ENCODE data around the gene PRKCI. TPM values are rescaled to one million over a fixed set of nuclear protein-coding genes. Genes with fewer than 3 reads are reported as not detected.
"Not testable (repeated sequence)": the region's sequence is repeated elsewhere in the genome, so short reads cannot be mapped to it uniquely, and the experiment has no call there.

PRKCI gene
- total RNA-seq, 2 donors from 2014 or later = 19.8 to 25.5 TPM

DNA sequence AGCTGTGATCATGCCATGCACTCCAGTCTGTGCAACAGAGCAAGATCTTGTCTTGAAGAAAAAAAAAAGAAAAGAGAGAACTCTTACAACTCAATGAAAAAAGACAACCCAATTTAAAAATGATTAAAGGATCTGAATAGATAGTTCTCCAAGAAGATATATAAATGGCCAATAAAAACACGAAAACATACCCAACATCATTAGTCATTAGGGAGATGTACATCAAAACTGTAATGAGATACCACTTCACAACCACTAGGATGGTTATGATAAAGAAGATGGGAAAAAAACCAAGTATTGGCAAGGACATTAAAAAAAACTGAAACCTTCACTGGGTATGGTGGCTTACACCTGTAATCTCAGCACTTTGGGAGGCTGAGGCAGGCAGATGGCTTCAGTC, 2.4 kb upstream of the PRKCI start:
- DNase-seq (ENCODE audit: low spot score) = no peak
- intact Hi-C loops (cut with DNase I) = no loop called here

DNA sequence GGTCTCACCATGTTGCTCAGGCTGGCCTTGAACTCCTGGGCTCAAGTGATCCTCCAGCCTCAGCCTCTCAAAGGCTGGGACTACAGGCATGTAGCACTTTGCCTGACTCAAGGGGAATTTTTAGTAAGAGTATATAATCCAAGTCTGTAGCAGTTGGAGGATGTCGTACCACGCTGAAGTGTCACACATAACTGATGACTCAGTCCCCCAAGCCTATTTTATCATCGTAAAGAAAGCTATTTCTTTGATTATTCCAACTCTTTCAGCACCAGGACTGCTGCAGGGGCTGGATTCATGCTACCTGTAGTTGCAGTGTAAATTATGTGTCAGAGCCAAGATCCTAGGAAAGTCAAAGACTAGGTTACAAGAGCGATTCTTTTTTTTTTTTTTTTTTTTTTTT, 1.4 kb upstream of the PRKCI start:
- DNase-seq (ENCODE audit: low spot score) = no peak
- intact Hi-C loops (cut with DNase I) = no loop called here

DNA sequence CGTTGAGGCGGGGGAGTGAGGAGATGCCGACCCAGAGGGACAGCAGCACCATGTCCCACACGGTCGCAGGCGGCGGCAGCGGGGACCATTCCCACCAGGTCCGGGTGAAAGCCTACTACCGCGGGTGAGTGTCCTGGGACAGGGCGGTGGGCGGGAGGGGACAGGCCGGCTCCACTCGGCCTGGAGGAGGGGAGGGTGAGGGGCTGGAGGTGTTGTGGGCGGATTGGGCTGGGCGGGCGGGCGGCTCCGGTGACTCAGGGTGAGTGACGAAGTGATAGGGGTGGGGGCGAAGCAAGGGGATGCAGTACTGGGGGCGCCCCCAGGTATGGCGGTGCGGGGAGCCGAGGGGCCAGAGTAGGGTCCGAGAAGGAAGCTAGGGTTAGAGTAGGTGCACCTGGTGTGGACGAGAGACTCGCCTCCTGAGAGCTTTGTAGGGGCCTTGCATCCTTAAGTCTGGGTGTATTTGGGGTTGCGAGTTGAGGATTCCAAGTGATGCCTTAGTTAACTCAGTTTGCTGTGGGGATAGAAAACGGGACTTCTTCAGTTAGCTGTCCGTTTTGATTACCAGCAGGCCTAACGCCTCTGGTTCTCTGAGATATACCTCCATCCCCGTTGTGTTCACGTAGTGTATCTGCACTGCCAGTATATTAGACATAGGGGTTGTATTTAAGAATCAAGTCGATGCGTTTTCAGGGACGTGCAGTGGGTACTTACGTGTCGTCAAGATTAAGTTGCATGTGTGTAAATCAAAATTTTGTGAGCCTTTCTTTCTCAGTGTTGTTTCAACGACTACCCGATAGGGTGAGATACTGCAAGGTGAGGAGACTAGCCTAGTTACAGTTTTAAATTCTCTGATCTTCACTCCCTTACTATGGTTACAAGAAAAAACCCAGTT, 670 bp downstream of the PRKCI start:
- intact Hi-C loops (cut with DNase I) = no loop called here
- DNase-seq (ENCODE audit: low spot score) = no peak

DNA sequence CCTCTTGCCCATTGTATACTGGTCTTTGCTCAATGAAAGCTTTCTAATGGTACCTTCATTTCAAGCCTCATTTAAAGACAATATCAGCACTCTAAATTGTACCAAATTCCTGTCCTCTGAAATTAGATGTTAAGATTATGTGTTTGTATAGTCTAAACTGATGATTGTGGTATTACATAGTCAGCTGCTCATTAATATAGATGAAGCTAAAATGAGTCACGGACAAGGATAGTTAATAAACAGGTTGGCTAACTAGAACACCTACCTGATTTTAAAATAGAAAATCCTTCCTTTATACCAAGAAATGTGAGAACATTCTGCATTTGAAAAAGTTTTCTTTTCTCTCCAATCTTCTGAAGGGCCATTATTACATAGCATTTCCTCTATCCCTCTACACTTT, 2.9 kb downstream of the PRKCI start:
- no peak for DNase-seq (ENCODE audit: low spot score)
- intact Hi-C loops (cut with DNase I) = loop anchor here in 1 of 2 donors (5.0 kb wide), 1 partner anchor 1617 kb away; the partner anchor contains the start of gene TMEM212

DNA sequence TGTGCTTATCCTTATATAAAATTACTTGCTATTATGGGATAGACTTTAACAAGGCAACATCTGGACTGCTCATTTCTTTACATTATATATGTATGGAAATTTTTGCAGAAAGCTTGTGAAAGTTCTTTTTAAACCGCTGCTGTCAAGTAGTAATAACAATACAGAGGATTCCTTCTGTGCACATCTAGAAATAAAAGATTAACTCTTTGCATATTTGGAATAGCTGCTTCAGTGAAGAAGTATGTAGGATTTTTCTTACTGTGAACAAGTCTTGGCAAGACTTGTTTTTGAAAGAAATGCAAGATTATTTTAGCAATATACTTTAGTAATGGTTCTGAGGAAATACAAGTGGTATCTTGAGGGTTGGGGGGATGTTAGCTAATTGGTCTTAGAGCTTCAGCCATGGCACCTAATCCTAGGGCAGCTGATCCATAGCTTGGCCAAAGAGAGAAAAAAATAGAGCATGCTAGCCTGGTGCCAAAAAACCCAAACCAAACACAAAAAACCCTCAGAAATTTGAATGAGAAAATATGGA, 4.3 kb downstream of the PRKCI start:
- intact Hi-C loops (cut with DNase I) = loop anchor here in 1 of 2 donors (5.0 kb wide), 1 partner anchor 1616 kb away; the partner anchor contains the start of gene TMEM212

DNA sequence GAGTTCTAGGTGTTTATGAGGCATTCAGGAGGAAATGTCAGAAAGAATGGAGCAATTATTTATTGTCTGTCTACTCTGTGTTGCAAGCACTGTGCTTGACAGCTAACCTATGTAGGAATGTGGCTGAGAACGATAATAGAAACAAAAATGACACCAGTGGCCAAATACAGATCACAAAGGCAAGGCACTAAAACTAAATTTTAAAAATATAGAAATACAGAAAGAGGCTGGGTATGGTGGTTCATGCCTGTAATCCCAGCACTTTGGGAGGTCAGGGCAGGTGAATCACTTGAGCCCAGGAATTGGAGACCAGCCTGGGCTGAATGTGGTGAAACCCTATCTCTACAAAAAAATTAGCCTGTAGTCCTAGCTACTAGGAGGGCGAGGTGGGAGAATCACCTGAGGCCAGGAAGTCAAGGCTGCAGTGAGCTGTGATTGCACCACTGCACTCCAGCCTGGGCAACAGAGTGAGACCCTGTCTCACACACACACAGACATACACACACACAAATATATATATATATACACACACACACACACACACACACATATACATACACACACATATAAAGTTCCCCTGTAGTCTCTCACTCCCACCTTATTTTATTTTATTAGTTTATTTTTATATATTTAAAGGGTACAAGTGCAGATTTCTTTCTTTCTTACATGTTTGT, 6.0 kb downstream of the PRKCI start:
- DNase-seq (ENCODE audit: low spot score) = no peak
- intact Hi-C loops (cut with DNase I) = loop anchor here in 1 of 2 donors (5.0 kb wide), 1 partner anchor 1614 kb away; the partner anchor contains the start of gene TMEM212

More for the DNA sequence above, 4.3 kb downstream of the PRKCI start:
- no peak for DNase-seq (ENCODE audit: low spot score)

DNA sequence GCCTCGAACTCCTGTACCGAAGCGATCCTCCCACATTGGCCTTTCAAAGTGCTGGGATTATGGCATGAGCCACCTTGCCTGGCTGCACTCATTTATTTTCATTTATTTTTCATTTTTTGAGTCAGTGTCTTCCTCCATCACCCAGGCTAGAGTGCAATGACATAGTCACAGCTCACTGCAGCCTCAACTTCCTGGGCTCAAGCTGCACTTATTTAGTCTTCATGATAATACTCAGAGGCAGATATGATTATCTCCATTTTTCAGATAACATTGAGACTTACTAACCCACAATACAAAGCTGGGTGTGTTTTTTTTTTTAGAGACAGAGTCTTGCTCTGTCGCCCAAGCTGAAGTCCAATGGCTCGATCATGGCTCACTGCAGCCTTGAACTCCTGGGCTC, 10.0 kb downstream of the PRKCI start:
- intact Hi-C loops (cut with DNase I) = no loop called here
- DNase-seq (ENCODE audit: low spot score) = no peak

DNA sequence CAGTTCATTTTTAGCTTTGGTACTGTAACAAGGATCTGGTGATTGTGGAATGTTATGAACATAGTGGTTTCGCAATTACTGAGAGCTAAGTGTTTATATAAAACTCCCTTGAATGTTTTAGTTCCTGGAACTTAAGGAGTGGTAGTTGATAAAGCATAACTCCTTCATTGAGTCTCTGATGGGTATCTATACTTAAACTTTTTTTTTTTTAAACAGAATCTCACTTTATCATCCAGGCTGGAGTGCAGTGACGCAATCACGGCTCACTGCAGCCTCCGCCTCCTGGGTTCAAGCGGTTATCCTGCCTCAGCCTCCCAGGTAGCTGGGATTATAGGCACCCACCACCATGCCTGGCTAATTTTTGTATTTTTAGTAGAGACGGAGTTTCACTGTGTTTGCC, 11.3 kb downstream of the PRKCI start:
- no peak for DNase-seq (ENCODE audit: low spot score)
- intact Hi-C loops (cut with DNase I) = no loop called here

DNA sequence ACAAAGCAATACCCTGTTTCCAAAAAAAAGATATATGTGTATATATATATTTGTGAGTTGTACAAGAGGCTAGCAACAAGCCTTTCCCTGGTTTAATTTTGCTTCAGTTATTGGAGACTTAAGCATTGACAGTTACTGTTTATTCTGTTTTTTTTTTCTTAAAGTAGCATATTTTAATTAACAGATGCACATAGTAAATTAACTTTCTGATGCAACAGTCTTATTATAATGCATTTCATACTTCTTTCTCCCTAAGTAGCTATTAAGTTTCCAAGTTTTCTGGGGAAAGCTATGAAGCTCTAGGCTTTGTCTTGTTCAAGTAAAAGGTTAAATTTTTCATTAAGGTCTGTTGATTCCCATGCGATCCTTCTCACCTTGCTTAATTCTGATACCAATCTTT, 17.9 kb downstream of the PRKCI start:
- no peak for DNase-seq (ENCODE audit: low spot score)

DNA sequence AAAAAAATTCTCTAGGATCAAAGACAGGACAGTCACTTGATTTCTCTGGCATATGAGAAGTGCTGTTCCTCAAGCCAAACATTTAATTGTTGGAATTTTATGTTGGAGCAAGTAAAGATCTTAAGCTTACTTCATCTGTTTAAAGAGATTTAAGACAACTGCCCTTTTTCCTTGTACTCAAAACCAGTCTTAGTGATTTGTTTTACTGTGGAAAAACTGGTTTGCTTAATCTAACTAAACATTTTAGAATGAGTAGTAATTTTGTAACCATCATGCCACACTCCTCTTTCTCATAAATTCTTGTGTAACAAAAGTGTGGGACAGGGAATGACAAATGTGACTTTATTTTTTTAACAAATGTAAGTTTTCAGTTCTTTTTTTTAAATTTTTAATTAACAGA, 18.4 kb downstream of the PRKCI start:
- intact Hi-C loops (cut with DNase I) = no loop called here
- no peak for DNase-seq (ENCODE audit: low spot score)

More for the DNA sequence above, 17.9 kb downstream of the PRKCI start:
- intact Hi-C loops (cut with DNase I) = no loop called here

DNA sequence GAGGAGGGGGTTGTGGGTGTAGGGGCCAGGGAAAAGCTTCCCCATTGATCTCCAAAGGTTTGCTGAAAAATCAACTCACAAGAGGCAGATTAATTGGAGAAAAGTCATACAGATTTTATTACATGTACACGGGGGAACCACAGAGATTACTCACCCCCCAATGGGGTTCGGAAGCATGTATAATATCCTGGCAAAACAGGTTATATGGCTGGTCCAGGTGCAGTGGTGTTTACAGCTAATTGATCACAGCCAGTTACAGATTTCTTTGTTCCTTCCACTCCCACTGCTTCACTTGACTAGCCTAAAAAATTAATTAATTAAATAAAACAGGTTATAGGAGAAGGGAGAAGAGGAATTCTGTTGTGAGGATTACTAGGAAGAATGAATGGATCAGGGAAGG, 22.4 kb downstream of the PRKCI start:
- intact Hi-C loops (cut with DNase I) = no loop called here
- no peak for DNase-seq (ENCODE audit: low spot score)

DNA sequence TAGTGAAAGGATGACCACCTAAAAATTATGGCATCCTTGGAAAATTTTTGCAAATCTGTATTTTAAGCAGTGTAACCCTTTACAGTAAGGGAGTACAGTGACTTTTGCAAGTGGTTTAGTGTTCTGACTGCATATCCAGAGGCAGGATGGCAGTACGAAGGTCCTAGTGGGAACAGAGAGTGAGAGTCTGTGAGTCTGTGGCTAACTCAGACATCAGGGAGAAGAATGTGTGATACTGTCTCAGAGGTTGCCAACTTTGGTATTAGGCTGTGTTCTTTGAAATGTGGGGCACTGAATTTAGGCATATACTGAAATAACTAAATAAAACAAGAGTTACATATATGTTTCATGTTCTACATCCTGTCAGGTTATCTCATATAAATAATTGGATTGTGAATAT, 25.7 kb downstream of the PRKCI start:
- no peak for DNase-seq (ENCODE audit: low spot score)
- intact Hi-C loops (cut with DNase I) = no loop called here

DNA sequence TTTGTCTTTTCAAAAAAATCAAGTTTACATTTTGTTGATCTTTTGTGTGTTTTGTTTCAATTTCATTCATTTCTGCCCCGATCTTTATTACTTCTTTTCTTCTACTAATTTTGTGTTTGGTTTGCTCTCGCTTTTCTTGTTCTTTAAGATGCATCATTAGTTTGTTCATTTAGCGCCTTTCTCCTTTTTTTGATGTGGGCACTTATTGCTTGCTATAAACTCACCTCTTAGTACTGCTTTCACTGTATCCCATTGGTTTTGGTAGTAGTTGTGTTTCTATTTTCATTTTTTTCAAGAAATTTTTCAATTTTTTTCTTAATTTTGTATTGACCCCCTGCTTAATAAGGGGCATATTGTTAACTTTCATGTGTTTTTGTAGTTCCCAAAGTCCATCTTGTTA, 34.4 kb downstream of the PRKCI start:
- DNase-seq (ENCODE audit: low spot score) = no peak
- intact Hi-C loops (cut with DNase I) = no loop called here

DNA sequence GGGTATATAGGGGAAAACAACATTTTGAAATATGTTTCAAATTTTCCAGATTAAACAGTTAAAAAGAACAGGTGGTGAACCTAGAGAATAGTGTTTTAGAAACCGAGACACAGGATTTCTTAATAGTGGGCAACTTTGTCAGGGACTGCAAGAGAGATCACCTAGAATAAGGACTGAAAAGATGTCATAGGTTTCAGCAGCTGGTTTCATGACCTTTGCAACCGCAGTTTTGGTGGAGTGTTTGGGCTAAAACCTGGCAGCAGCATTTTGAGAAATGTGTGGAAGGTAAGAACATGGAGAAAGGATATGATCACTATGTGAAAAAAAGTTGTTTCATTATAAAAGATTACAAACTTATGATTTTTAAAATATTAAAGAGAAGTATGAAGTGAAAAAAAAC, 34.9 kb downstream of the PRKCI start:
- intact Hi-C loops (cut with DNase I) = no loop called here
- DNase-seq (ENCODE audit: low spot score) = no peak

DNA sequence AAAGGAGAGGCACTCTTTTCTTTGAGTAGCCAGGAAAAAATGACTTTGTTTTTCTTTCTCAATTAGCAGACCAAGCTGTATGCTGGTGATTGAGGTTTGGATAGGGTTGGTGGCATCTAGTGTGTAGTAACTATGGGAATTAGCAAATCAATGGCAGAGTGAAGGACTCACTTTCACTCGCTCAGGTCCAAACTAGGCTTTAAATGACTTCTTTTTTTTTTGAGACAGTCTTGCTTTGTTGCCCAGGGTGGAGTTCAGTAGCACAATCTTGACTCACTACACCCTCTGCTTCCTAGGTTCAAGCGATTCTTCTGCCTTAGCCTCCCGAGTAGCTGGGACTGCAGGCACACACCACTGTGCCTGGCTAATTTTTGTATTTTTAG, 35.9 kb downstream of the PRKCI start:
- DNase-seq (ENCODE audit: low spot score) = no peak
- intact Hi-C loops (cut with DNase I) = no loop called here

DNA sequence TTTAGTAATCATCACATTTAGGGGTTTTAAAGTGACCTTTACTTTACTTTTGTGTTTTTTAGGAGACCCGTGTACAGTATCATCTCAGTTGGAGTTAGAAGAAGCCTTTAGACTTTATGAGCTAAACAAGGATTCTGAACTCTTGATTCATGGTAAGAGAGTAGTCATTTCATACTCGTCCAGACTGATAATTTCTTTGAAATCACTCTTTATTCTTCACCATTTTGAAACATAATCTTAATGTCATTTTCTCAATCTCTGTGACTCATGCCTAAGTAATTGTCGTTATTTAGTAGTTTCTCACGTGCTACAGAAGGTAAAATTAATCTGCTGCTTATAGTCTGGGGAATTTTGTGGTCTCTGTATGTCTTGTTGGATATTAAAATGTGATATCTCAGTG, 37.7 kb downstream of the PRKCI start:
- no peak for DNase-seq (ENCODE audit: low spot score)
- intact Hi-C loops (cut with DNase I) = no loop called here

DNA sequence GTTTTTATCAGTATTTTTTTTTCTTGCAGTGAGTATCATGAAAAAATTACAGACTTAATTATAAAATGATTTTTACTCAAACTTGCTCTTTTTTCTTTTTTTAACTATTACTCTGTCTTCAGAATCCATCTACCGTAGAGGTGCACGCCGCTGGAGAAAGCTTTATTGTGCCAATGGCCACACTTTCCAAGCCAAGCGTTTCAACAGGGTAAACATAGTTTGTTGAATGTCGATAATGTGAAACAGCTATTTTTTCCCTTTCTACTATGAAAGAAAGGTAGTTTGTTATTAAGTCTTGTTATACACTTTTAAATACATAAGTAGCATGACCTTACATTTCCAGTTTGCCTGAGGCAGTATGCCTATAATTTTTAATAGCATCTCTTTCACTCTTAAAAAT, 45.6 kb downstream of the PRKCI start:
- no peak for DNase-seq (ENCODE audit: low spot score)
- intact Hi-C loops (cut with DNase I) = no loop called here

DNA sequence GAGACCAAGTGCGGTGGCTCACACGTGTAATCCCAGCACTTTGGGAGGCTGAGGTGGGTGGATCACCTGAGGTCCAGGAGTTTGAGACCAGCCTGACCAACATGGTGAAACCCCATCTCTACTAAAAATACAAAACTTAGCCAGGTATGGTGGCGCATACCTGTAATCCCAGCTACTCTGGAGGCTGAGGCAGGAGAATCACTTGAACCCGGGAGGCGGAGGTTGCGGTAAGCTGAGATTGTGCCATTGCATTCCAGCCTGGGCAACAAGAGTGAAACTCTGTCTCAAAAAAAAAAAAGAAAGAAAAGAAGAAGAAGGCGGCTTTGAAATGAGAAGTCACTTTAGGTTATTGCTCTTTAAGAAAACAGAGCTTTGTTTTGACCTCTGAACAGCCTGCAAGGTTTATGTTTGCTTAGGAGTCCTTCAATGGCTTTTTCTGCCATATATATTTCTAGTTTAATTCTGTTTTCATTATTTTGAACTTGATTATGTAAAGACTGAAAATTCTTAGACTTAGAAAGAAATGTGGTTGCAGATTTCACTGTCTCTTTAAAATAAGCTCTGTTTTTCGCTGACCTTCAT, 47.5 kb downstream of the PRKCI start:
- DNase-seq (ENCODE audit: low spot score); intact Hi-C loops (cut with DNase I): not testable (repeated sequence)

DNA sequence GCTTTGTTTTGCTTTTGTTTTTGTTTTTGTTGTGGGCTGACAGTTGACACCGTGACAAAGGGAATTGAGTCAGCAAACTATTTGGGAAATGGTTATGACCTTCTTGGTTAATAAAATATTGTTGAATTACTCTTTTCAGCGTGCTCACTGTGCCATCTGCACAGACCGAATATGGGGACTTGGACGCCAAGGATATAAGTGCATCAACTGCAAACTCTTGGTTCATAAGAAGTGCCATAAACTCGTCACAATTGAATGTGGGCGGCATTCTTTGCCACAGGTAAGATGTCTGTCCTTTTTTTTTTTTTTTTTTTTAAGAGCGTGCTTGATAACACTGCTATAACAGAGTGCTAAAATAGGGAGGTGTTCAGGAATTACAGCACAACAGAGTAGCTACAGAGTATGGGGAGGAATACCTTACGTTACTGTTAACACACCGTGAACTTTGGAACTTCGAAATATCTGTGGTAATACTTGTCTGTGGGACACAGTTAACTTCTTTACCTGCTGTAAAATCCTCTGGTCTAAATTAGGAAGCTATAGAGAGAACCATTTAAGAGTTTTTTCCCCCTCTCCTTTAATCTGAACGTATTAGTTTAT, 48.2 kb downstream of the PRKCI start:
- intact Hi-C loops (cut with DNase I) = no loop called here
- DNase-seq (ENCODE audit: low spot score) = no peak

DNA sequence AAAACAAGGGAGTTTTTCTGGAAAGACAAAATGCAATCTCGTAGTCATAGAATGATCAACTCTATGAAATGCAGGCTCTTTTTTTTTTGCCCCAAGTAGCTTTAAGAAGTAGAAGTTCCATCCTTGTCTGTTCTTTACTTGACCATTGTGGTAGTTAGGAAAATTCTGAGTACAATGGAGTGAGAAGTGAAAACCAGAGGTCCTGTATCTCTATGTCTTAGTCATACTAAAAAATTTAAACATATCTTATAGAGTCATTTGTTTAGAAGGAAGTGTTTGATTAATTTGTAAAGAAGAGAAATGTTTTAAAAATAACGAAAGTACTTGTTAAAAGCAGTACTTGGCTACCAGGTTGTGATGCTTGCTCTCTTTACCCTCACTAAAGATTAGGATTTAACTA, 52.4 kb downstream of the PRKCI start:
- no peak for DNase-seq (ENCODE audit: low spot score)
- intact Hi-C loops (cut with DNase I) = no loop called here

Data from posterior vena cava (tissue), 2 donors.